ENCODE results near the gene TMEM191C. TPM values are rescaled to one million over a fixed set of nuclear protein-coding genes. Genes with fewer than 3 reads are reported as not detected.

The TMEM191C gene
- total RNA-seq, 1 experiment from 2014 or later: 4.0 TPM

DNA sequence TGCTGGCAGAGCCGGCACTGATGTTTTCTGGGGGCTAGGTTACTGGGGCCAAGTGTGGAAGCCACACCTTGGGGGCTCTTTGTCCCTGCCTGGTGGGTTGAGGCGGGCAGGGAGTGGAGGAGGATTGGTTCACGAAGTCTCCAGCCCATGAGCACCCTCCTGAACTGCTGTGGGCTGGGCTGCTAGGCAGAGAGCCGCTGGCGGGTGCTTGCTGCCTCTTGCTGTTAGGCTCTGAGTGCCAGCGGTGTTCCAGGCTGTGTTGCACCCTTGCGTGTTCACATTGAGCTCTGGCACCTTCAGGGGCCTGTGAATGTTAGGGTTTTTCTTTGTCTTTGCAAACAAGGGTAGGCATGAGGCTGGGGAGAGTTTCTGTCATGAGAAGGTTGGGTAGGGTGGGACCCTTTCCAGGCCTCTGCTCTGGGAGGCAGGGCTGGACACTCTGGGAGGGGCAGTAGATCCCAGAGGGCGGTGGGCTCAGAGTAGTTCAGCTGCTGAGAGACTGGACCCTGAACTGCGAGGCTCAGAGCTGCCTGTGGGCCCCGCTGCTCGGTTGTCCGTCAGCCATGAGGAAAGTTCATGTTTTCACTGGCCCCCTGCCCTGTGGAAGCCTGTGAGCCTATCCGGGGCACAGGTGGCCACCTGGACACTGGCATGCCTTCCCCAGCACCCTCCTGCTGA lies 24.0 kb upstream of the TMEM191C start:
- no peaks in the 10 kb centered on the region for H3K9me3 ChIP-seq (ENCODE audit: insufficient read depth, low read depth)
- H3K36me3 ChIP-seq (ENCODE audit: low read depth): no peaks in the 10 kb centered on the region
- H3K27ac ChIP-seq: no peak overlapping the region
- H3K4me2 ChIP-seq: no peak overlapping the region
- no peaks in the 10 kb centered on the region for H3K27me3 ChIP-seq (ENCODE audit: insufficient read depth, low read depth)
- H3K4me3 ChIP-seq: no peak overlapping the region
- no peaks in the 10 kb centered on the region for H3K9me2 ChIP-seq (ENCODE audit: insufficient read depth)
- CTCF ChIA-PET: interaction anchor here (0.5 kb wide), 1 partner anchor 212 kb away, joined by 4 read pairs; no protein-coding TSS in a partner anchor
- BruUV-seq (replicated peaks): no TSS peak
- H4K20me1 ChIP-seq (ENCODE audit: insufficient read depth): 0 out of 2 replicates have a peak, but pooled peaks cover 4% of the 10 kb centered on the region
- no peaks in the 10 kb centered on the region for H3K79me2 ChIP-seq (ENCODE audit: low read depth)
- TF ChIP-seq, protein P1, sequence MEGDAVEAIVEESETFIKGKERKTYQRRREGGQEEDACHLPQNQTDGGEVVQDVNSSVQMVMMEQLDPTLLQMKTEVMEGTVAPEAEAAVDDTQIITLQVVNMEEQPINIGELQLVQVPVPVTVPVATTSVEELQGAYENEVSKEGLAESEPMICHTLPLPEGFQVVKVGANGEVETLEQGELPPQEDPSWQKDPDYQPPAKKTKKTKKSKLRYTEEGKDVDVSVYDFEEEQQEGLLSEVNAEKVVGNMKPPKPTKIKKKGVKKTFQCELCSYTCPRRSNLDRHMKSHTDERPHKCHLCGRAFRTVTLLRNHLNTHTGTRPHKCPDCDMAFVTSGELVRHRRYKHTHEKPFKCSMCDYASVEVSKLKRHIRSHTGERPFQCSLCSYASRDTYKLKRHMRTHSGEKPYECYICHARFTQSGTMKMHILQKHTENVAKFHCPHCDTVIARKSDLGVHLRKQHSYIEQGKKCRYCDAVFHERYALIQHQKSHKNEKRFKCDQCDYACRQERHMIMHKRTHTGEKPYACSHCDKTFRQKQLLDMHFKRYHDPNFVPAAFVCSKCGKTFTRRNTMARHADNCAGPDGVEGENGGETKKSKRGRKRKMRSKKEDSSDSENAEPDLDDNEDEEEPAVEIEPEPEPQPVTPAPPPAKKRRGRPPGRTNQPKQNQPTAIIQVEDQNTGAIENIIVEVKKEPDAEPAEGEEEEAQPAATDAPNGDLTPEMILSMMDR (conservative IDR thresholded peaks at IDR 0.05): no peak
- TF ChIP-seq EZH2 (IDR thresholded peaks at IDR 0.05; ENCODE audit: low read depth): no peak
- H3F3A ChIP-seq (ENCODE audit: insufficient read depth, low read depth): no peaks in the 10 kb centered on the region
- DNase-seq: no peak
- POLR2A ChIA-PET (ENCODE audit: unreplicated experiment): no interaction called here
- intact Hi-C loops (cut with micrococcal nuclease; ENCODE audit: unreplicated experiment): no loop called here
- no peaks in the 10 kb centered on the region for H3K4me1 ChIP-seq (replicated peaks; ENCODE audit: insufficient read depth)
- H2AFZ ChIP-seq: no peak overlapping the region

DNA sequence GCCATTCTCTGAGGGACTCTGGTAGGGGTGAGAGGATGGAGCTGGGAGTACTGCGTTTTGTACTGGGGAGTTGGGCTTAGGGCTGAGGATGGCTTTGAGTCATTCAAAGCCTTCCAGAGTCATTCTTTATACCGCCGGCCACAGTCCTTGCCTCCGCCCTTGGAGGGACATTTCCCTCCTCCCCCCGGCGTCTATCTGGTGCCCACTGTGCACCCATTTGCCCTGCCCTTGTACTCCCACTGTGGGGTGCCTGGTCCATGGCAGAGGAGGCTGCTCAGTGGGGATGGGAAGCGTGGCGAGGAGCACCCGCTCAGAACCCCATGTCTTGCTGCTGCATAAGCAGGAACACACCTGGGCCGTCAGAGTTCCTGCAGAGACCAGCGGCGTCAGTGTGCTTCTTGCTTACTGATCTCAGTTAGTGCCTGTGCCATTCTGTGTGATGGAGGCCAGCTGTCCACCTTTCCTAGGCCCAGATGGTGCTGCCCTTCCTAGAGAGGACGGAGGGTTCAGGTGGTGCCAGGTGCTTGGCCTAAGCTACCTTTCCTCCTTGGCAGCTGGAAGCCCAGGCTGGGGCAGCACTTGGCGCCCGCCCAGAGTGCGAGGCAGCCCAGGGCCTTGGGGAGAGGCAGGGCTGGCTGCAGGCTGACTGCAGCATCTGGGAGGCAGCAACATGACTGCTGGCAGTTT lies 23.3 kb upstream of the TMEM191C start:
- intact Hi-C loops (cut with micrococcal nuclease; ENCODE audit: unreplicated experiment): no loop called here
- BruUV-seq (replicated peaks): no TSS peak
- H3F3A ChIP-seq (ENCODE audit: insufficient read depth, low read depth): no peaks in the 10 kb centered on the region
- no peak overlapping the region for H3K4me2 ChIP-seq
- H3K4me3 ChIP-seq: no peak overlapping the region
- TF ChIP-seq EZH2 (IDR thresholded peaks at IDR 0.05; ENCODE audit: low read depth): no peak
- TF ChIP-seq, protein P1 (conservative IDR thresholded peaks at IDR 0.05): no peak
- POLR2A ChIA-PET (ENCODE audit: unreplicated experiment): no interaction called here
- H3K79me2 ChIP-seq (ENCODE audit: low read depth): no peaks in the 10 kb centered on the region
- CTCF ChIA-PET: interaction anchor here (0.5 kb wide), 1 partner anchor 211 kb away, joined by 4 read pairs; no protein-coding TSS in a partner anchor
- no peaks in the 10 kb centered on the region for H3K27me3 ChIP-seq (ENCODE audit: insufficient read depth, low read depth)
- no peaks in the 10 kb centered on the region for H3K36me3 ChIP-seq (ENCODE audit: low read depth)
- no peaks in the 10 kb centered on the region for H3K9me3 ChIP-seq (ENCODE audit: insufficient read depth, low read depth)
- no peaks in the 10 kb centered on the region for H3K4me1 ChIP-seq (replicated peaks; ENCODE audit: insufficient read depth)
- no peak overlapping the region for H2AFZ ChIP-seq
- no peaks in the 10 kb centered on the region for H3K9me2 ChIP-seq (ENCODE audit: insufficient read depth)
- 0 out of 2 replicates have a peak, but pooled peaks cover 4% of the 10 kb centered on the region for H4K20me1 ChIP-seq (ENCODE audit: insufficient read depth)
- H3K27ac ChIP-seq: no peak overlapping the region
- no peak for DNase-seq

DNA sequence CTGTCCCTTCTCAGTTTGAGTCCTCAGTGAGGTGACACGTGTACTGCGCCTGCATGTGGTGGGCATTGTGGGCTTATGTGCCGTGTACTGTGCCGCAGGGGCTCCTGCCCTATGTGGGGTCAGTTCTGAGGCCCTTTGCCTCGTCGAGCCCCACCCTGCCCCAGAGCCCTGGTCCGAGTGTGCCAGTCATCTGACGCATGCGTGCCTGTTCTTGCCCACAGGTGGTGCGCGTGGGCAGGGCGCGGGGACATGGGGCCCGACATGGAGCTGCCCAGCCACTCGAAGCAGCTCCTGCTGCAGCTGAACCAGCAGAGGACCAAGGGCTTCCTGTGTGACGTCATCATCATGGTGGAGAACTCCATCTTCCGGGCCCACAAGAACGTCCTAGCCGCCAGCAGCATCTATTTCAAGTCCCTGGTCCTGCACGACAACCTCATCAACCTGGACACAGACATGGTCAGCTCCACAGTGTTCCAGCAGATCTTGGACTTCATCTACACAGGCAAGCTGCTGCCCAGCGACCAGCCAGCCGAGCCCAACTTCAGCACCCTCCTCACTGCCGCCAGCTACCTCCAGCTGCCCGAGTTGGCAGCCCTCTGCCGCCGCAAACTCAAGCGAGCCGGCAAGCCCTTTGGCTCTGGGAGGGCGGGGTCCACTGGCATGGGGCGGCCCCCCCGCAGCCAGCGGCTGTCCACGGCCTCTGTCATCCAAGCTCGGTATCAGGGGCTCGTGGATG lies 22.3 kb upstream of the TMEM191C start:
- BruUV-seq (replicated peaks): no TSS peak
- Histone ChIP-seq H3K9me2 (ENCODE audit: insufficient read depth) (no peaks in the 10 kb centered on the region), H3K4me2 (no peak overlapping the region), H3K27ac (no peak overlapping the region), H3F3A (ENCODE audit: insufficient read depth, low read depth) (no peaks in the 10 kb centered on the region), H3K27me3 (ENCODE audit: insufficient read depth, low read depth) (no peaks in the 10 kb centered on the region), H2AFZ (no peak overlapping the region), H3K4me3 (no peak overlapping the region), H3K36me3 (ENCODE audit: low read depth) (no peaks in the 10 kb centered on the region), H3K79me2 (ENCODE audit: low read depth) (no peaks in the 10 kb centered on the region), H3K4me1 (replicated peaks; ENCODE audit: insufficient read depth) (no peaks in the 10 kb centered on the region), H4K20me1 (ENCODE audit: insufficient read depth) (0 out of 2 replicates have a peak, but pooled peaks cover 4% of the 10 kb centered on the region), H3K9me3 (ENCODE audit: insufficient read depth, low read depth) (no peaks in the 10 kb centered on the region)
- ChIA-PET POLR2A (ENCODE audit: unreplicated experiment) (no interaction called here), CTCF (no interaction called here)
- intact Hi-C loops (cut with micrococcal nuclease; ENCODE audit: unreplicated experiment): no loop called here
- no peak for DNase-seq
- no peak for TF ChIP-seq EZH2 (IDR thresholded peaks at IDR 0.05; ENCODE audit: low read depth)
- TF ChIP-seq, protein P1 (conservative IDR thresholded peaks at IDR 0.05): no peak

Measured in PC-9 (cell line).